H9 (cell line): ENCODE data around the gene LRRC28. TPM values are rescaled to one million over a fixed set of nuclear protein-coding genes. Genes with fewer than 3 reads are reported as not detected.

Source experiments
- DNase-seq: peaks from one replicate; pipeline ENCODE4 v3.0.0-alpha.2; 2017
- H2AFZ ChIP-seq: one replicate; pipeline ENCODE4 v1.6.1; 2013; ENCODE audit warnings: mild to moderate bottlenecking, low read length, control low read depth, moderate library complexity
- H2AK5ac ChIP-seq: 2 replicates; pipeline ENCODE4 v1.6.1; 2013; ENCODE audit warnings: low read length, control low read depth, mixed read lengths; ENCODE audit not compliant: insufficient read length
- H2BK120ac ChIP-seq: one replicate; pipeline ENCODE4 v1.6.1; 2013; ENCODE audit warnings: low read depth, mild to moderate bottlenecking, low read length, control low read depth, inconsistent platforms; ENCODE audit not compliant: poor library complexity, severe bottlenecking
- H2BK12ac ChIP-seq: 2 replicates; pipeline ENCODE4 v1.6.1; 2013; ENCODE audit warnings: low read length, control low read depth, mixed read lengths, low read depth; ENCODE audit not compliant: insufficient read length
- H2BK15ac ChIP-seq: 2 replicates; pipeline ENCODE4 v1.6.1; 2013; ENCODE audit warnings: low read depth, low read length, control low read depth
- H2BK20ac ChIP-seq: one replicate; pipeline ENCODE4 v1.6.1; 2013; ENCODE audit warnings: low read depth, mild to moderate bottlenecking, low read length, control low read depth, inconsistent platforms; ENCODE audit not compliant: poor library complexity, severe bottlenecking
- H2BK5ac ChIP-seq: 2 replicates; pipeline ENCODE4 v1.6.1; 2013; ENCODE audit warnings: low read length, control low read depth, mixed read lengths; ENCODE audit not compliant: insufficient read length
- H3K14ac ChIP-seq: 2 replicates; pipeline ENCODE4 v1.6.1; 2013; ENCODE audit warnings: low read length, control low read depth; ENCODE audit not compliant: insufficient read depth
- H3K18ac ChIP-seq: 2 replicates; pipeline ENCODE4 v1.6.1; 2013; ENCODE audit warnings: low read depth, mild to moderate bottlenecking, mixed read lengths, low read length, control low read depth; ENCODE audit not compliant: insufficient read length
- H3K23ac ChIP-seq: 2 replicates; pipeline ENCODE4 v1.6.1; 2013; ENCODE audit warnings: low read length, control low read depth, mixed read lengths, low read depth; ENCODE audit not compliant: insufficient read length
- H3K23me2 ChIP-seq: 2 replicates; pipeline ENCODE4 v1.6.1; 2013; ENCODE audit warnings: low read depth, mild to moderate bottlenecking, mixed read lengths, low read length, control low read depth; ENCODE audit not compliant: insufficient read length, poor library complexity, severe bottlenecking
- H3K27ac ChIP-seq: 2 replicates; pipeline ENCODE4 v1.5.1; 2013; ENCODE audit warnings: low read length, control low read depth, mixed read lengths, low read depth; ENCODE audit not compliant: insufficient read length
- H3K27me3 ChIP-seq: 2 replicates; pipeline ENCODE4 v1.6.1; 2013; ENCODE audit warnings: low read length, control low read depth, inconsistent platforms; ENCODE audit not compliant: insufficient read depth
- H3K4ac ChIP-seq: 2 replicates; pipeline ENCODE4 v1.6.1; 2013; ENCODE audit warnings: low read depth, mild to moderate bottlenecking, control low read depth, inconsistent platforms, low read length, moderate library complexity
- H3K4me1 ChIP-seq: 2 replicates; pipeline ENCODE4 v1.6.1; 2013; ENCODE audit warnings: low read length, control low read depth, inconsistent platforms; ENCODE audit not compliant: insufficient read depth
- H3K4me2 ChIP-seq: 2 replicates; pipeline ENCODE4 v1.6.1; 2013; ENCODE audit warnings: low read length, control low read depth, mixed read lengths; ENCODE audit not compliant: insufficient read length, insufficient read depth
- H3K56ac ChIP-seq: 2 replicates; pipeline ENCODE4 v1.6.1; 2013; ENCODE audit warnings: low read depth, mild to moderate bottlenecking, mixed read lengths, low read length, control low read depth; ENCODE audit not compliant: insufficient read length
- H3K79me1 ChIP-seq: 2 replicates; pipeline ENCODE4 v1.6.1; 2013; ENCODE audit warnings: low read depth, mild to moderate bottlenecking, moderate library complexity, low read length, control low read depth, inconsistent platforms; ENCODE audit not compliant: insufficient read depth, poor library complexity, severe bottlenecking
- H3K79me2 ChIP-seq: 2 replicates; pipeline ENCODE4 v1.6.1; 2013; ENCODE audit warnings: low read length, control low read depth, inconsistent platforms; ENCODE audit not compliant: insufficient read depth
- H3K9ac ChIP-seq: 2 replicates; pipeline ENCODE4 v1.6.1; 2013; ENCODE audit warnings: low read length, control low read depth, mixed read lengths; ENCODE audit not compliant: insufficient read length; ENCODE audit errors: extremely low read depth
- H3K9me3 ChIP-seq: one replicate; pipeline ENCODE4 v1.6.1; 2013; ENCODE audit warnings: low read depth, low read length, inconsistent platforms; ENCODE audit not compliant: control insufficient read depth
- H3T11ph ChIP-seq: one replicate; pipeline ENCODE4 v1.6.1; 2013; ENCODE audit warnings: mild to moderate bottlenecking, low read length, control low read depth, inconsistent platforms
- H4K20me1 ChIP-seq: one replicate; pipeline ENCODE4 v1.6.1; 2013; ENCODE audit not compliant: control insufficient read depth, insufficient read length, insufficient read depth
- H4K5ac ChIP-seq: 2 replicates; pipeline ENCODE4 v1.6.1; 2013; ENCODE audit warnings: low read depth, mild to moderate bottlenecking, mixed read lengths, low read length, control low read depth; ENCODE audit not compliant: insufficient read length
- H4K8ac ChIP-seq: replicated peaks from 2 replicates; pipeline ENCODE4 v1.6.1; 2013; ENCODE audit warnings: low read length, control low read depth, mixed read lengths, low read depth; ENCODE audit not compliant: insufficient read length
- H4K91ac ChIP-seq: 2 replicates; pipeline ENCODE4 v1.6.1; 2013; ENCODE audit warnings: low read depth, mild to moderate bottlenecking, moderate library complexity, mixed read lengths, low read length, control low read depth; ENCODE audit not compliant: insufficient read length
- H3K27ac Mint-ChIP-seq, 3 experiments: 2 replicates in 2 of 3; 3 replicates in 1 of 3; pipeline ENCODE4 v1.8.0; 2020 to 2021; ENCODE audit warnings: mixed read lengths in 3 of 3, mild to moderate bottlenecking in 1 of 3, moderate library complexity in 1 of 3
- H3K27me3 Mint-ChIP-seq: 2 replicates; pipeline ENCODE4 v1.8.0; 2021; ENCODE audit warnings: low read depth, mild to moderate bottlenecking, moderate library complexity, mixed read lengths
- H3K36me3 Mint-ChIP-seq, 3 experiments: 2 replicates in 2 of 3; 3 replicates in 1 of 3; pipeline ENCODE4 v1.8.0; 2020 to 2021; ENCODE audit warnings: low read depth in 3 of 3, mixed read lengths in 3 of 3; ENCODE audit not compliant: insufficient read depth in 1 of 3
- H3K4me1 Mint-ChIP-seq, 2 experiments: 2 replicates each; pipeline ENCODE4 v1.8.0; 2020; ENCODE audit warnings: mixed read lengths in 2 of 2
- H3K4me3 Mint-ChIP-seq, 2 experiments: 2 replicates in 1 of 2; 3 replicates in 1 of 2; pipeline ENCODE4 v1.8.0; 2020 to 2021; ENCODE audit warnings: mild to moderate bottlenecking in 2 of 2, mixed read lengths in 2 of 2, moderate library complexity in 1 of 2
- H3K9me3 Mint-ChIP-seq, 2 experiments: 2 replicates in 1 of 2; 3 replicates in 1 of 2; pipeline ENCODE4 v1.8.0; 2020; ENCODE audit warnings: mild to moderate bottlenecking in 2 of 2, mixed read lengths in 2 of 2, moderate library complexity in 1 of 2
- CTCF ChIP-seq: fragments of 200-600 bp; sonication (generic); conservative IDR thresholded peaks from 3 replicates; pipeline ENCODE4 v1.8.0; 2021; ENCODE audit warnings: antibody characterized with exemption, mild to moderate bottlenecking
- WGBS: extraction: QIAGEN DNeasy Blood & Tissue Kit; methylation state at CpG from one replicate; pipeline ENCODE4 v1.1.7; 2013; ENCODE audit warnings: missing lambda C conversion rate, low lambda C conversion rate, mixed read lengths; ENCODE audit not compliant: insufficient read length; ENCODE audit errors: extremely low coverage; 5-methylcytosine and 5-hydroxymethylcytosine counted together
- total RNA-seq: library from RNA; stranded (reverse); gene quantifications from 2 replicates; pipeline ENCODE4 v1.2.1, GENCODE V29; 2021

The LRRC28 gene
- total RNA-seq, 1 experiment from 2014 or later: 17.6 TPM

GRCh38 chr15:99328106-99329072, 77.1 kb downstream of the LRRC28 start:
- Mint-ChIP-seq H3K27ac (no peak overlapping the region), H3K36me3 (no peaks in the 10 kb centered on the region), H3K27me3 (no peaks in the 10 kb centered on the region), H3K4me3 (no peak overlapping the region), H3K4me1 (peaks cover 9% of the 10 kb centered on the region in 2 experiments), H3K9me3 (no peaks in the 10 kb centered on the region)
- Histone ChIP-seq H3K79me1 (no peaks in the 10 kb centered on the region), H2BK120ac (no peak overlapping the region), H3K4me2 (no peak overlapping the region), H3K27ac (no peak overlapping the region), H3K18ac (no peak overlapping the region), H3K4me1 (peaks cover 3% of the 10 kb centered on the region; the same call in 1 of the 2 replicates), H3K23me2 (no peaks in the 10 kb centered on the region), H3K9me3 (no peaks in the 10 kb centered on the region), H2BK12ac (no peak overlapping the region), H2AK5ac (no peak overlapping the region), H3K14ac (no peak overlapping the region), H4K20me1 (no peaks in the 10 kb centered on the region), H3K27me3 (no peaks in the 10 kb centered on the region), H4K5ac (no peak overlapping the region), H3K23ac (no peak overlapping the region), H2BK20ac (no peak overlapping the region), H4K91ac (no peak overlapping the region), H2AFZ (no peak overlapping the region), H3K56ac (no peak overlapping the region), H3K79me2 (no peaks in the 10 kb centered on the region), H2BK5ac (no peak overlapping the region), H2BK15ac (no peak overlapping the region), H3K9ac (no peak overlapping the region), H3K4ac (no peak overlapping the region), H4K8ac (no peak overlapping the region), H3T11ph (no peak overlapping the region)
- no peak for DNase-seq
- no peak for TF ChIP-seq CTCF
- no CpG with 5 or more reads among the region's 7 CpGs for WGBS
